ENCODE measurements around the gene MAPK4.

- TF ChIP-seq CTCF (conservative IDR thresholded peaks at IDR 0.05) = no peak
- TF ChIP-seq ZFX (IDR thresholded peaks at IDR 0.05) = no peak
These were observed 36.7 kb upstream of the MAPK4 start for GRCh38 chr18:50523165-50523564.

Measured in C4-2B (cell line).